Stimulated activated memory B cell treated with anti-CD40 and anti-IgM and Interleukin-4, amounts not matched to agents 10 μg/mL and 1 μg/mL and 100 μg/mL, for 72 hours (primary cell): ENCODE results near the gene ZNF674.
"Not testable (repeated sequence)": the region's sequence is repeated elsewhere in the genome, so short reads cannot be mapped to it uniquely, and the experiment has no call there.

Experiments
- ATAC-seq: fragments of 150-1000 bp; cut with Tn5 transposase; 2 replicates; pipeline ENCODE4 v1.10.0; 2021
- H3K27ac Mint-ChIP-seq: one replicate; pipeline ENCODE4 v1.8.0; 2022; ENCODE audit warnings: mild to moderate bottlenecking, mixed read lengths
- H3K27me3 Mint-ChIP-seq: one replicate; pipeline ENCODE4 v1.8.0; 2022; ENCODE audit warnings: mixed read lengths
- H3K36me3 Mint-ChIP-seq: one replicate; pipeline ENCODE4 v1.8.0; 2022; ENCODE audit warnings: mixed read lengths
- H3K4me1 Mint-ChIP-seq: one replicate; pipeline ENCODE4 v1.8.0; 2022; ENCODE audit warnings: mixed read lengths
- H3K4me3 Mint-ChIP-seq: one replicate; pipeline ENCODE4 v1.8.0; 2022; ENCODE audit warnings: mild to moderate bottlenecking, moderate library complexity, mixed read lengths
- H3K9me3 Mint-ChIP-seq: one replicate; pipeline ENCODE4 v1.8.0; 2022; ENCODE audit warnings: mixed read lengths

Gene ZNF674

GRCh38 chrX:46543441-46543840, 1.8 kb downstream of the ZNF674 start:
- Mint-ChIP-seq H3K36me3 (no peaks in the 10 kb centered on the region), H3K27me3 (no peaks in the 10 kb centered on the region), H3K9me3 (no peaks in the 10 kb centered on the region), H3K27ac (no peak overlapping the region), H3K4me3 (no peak overlapping the region), H3K4me1 (peaks cover 15% of the 10 kb centered on the region)
- ATAC-seq, result no peak

GRCh38 chrX:46531442-46531841, 13.8 kb downstream of the ZNF674 start:
- no peaks in the 10 kb centered on the region for H3K4me1 Mint-ChIP-seq
- H3K9me3 Mint-ChIP-seq, result no peaks in the 10 kb centered on the region
- no peaks in the 10 kb centered on the region for H3K27me3 Mint-ChIP-seq
- ATAC-seq, result no peak
- H3K27ac Mint-ChIP-seq, result no peak overlapping the region
- H3K36me3 Mint-ChIP-seq, result no peaks in the 10 kb centered on the region
- H3K4me3 Mint-ChIP-seq, result no peak overlapping the region

- H3K36me3 Mint-ChIP-seq, H3K27me3 Mint-ChIP-seq, H3K4me3 Mint-ChIP-seq, H3K4me1 Mint-ChIP-seq, H3K9me3 Mint-ChIP-seq, H3K27ac Mint-ChIP-seq, ATAC-seq: not testable (repeated sequence)
Observed at GRCh38 chrX:46530404-46530908, 14.8 kb downstream of the ZNF674 start.

GRCh38 chrX:46529740-46530403, 15.3 kb downstream of the ZNF674 start:
- not testable (repeated sequence) for H3K36me3 Mint-ChIP-seq, H3K9me3 Mint-ChIP-seq, H3K27ac Mint-ChIP-seq, H3K4me3 Mint-ChIP-seq, H3K4me1 Mint-ChIP-seq, ATAC-seq, H3K27me3 Mint-ChIP-seq

GRCh38 chrX:46528640-46529039, 16.6 kb downstream of the ZNF674 start:
- H3K36me3 Mint-ChIP-seq, H3K27ac Mint-ChIP-seq, ATAC-seq, H3K9me3 Mint-ChIP-seq, H3K27me3 Mint-ChIP-seq, H3K4me3 Mint-ChIP-seq, H3K4me1 Mint-ChIP-seq: not testable (repeated sequence)

GRCh38 chrX:46506076-46506475, 39.1 kb downstream of the ZNF674 start:
- no peaks in the 10 kb centered on the region for H3K27me3 Mint-ChIP-seq
- no peak for ATAC-seq
- no peak overlapping the region for H3K27ac Mint-ChIP-seq
- peaks cover 36% of the 10 kb centered on the region for H3K36me3 Mint-ChIP-seq
- no peaks in the 10 kb centered on the region for H3K4me1 Mint-ChIP-seq
- peaks cover 3% of the 10 kb centered on the region for H3K9me3 Mint-ChIP-seq
- no peak overlapping the region for H3K4me3 Mint-ChIP-seq

GRCh38 chrX:46502848-46503247, 42.4 kb downstream of the ZNF674 start:
- Mint-ChIP-seq H3K4me3 (no peak overlapping the region), H3K27me3 (no peaks in the 10 kb centered on the region), H3K27ac (no peak overlapping the region), H3K4me1 (no peaks in the 10 kb centered on the region), H3K9me3 (peaks cover 5% of the 10 kb centered on the region), H3K36me3 (peaks cover 45% of the 10 kb centered on the region)
- ATAC-seq, result no peak

- no peak overlapping the region for H3K27ac Mint-ChIP-seq
- no peak overlapping the region for H3K4me3 Mint-ChIP-seq
- ATAC-seq, result no peak
- H3K9me3 Mint-ChIP-seq, result peaks cover 7% of the 10 kb centered on the region
- no peaks in the 10 kb centered on the region for H3K27me3 Mint-ChIP-seq
- no peaks in the 10 kb centered on the region for H3K4me1 Mint-ChIP-seq
- H3K36me3 Mint-ChIP-seq, result peaks cover 45% of the 10 kb centered on the region
Observed at GRCh38 chrX:46500054-46500453, 45.2 kb downstream of the ZNF674 start.

GRCh38 chrX:46488712-46489111, 56.5 kb downstream of the ZNF674 start:
- H3K4me3 Mint-ChIP-seq, result no peak overlapping the region
- H3K4me1 Mint-ChIP-seq, result no peaks in the 10 kb centered on the region
- H3K27ac Mint-ChIP-seq, result no peak overlapping the region
- H3K9me3 Mint-ChIP-seq, result peaks cover 18% of the 10 kb centered on the region
- H3K27me3 Mint-ChIP-seq, result no peaks in the 10 kb centered on the region
- no peak for ATAC-seq
- peaks cover 67% of the 10 kb centered on the region for H3K36me3 Mint-ChIP-seq

- H3K36me3 Mint-ChIP-seq, result peaks cover 80% of the 10 kb centered on the region
Observed at GRCh38 chrX:46485897-46486296, 59.3 kb downstream of the ZNF674 start.

GRCh38 chrX:46478634-46479033, 66.6 kb downstream of the ZNF674 start:
- H3K9me3 Mint-ChIP-seq, H3K4me1 Mint-ChIP-seq, H3K4me3 Mint-ChIP-seq, H3K27me3 Mint-ChIP-seq, ATAC-seq, H3K27ac Mint-ChIP-seq: not testable (repeated sequence)
- H3K36me3 Mint-ChIP-seq, result peaks cover 43% of the 10 kb centered on the region

More at GRCh38 chrX:46485897-46486296, 59.3 kb downstream of the ZNF674 start:
- Mint-ChIP-seq H3K27ac (no peak overlapping the region), H3K4me3 (no peak overlapping the region), H3K4me1 (no peaks in the 10 kb centered on the region), H3K9me3 (peaks cover 10% of the 10 kb centered on the region), H3K27me3 (no peaks in the 10 kb centered on the region)
- no peak for ATAC-seq

GRCh38 chrX:46477435-46477834, 67.8 kb downstream of the ZNF674 start:
- no peaks in the 10 kb centered on the region for H3K4me1 Mint-ChIP-seq
- peaks cover 2% of the 10 kb centered on the region for H3K9me3 Mint-ChIP-seq
- no peak for ATAC-seq
- no peaks in the 10 kb centered on the region for H3K27me3 Mint-ChIP-seq
- no peak overlapping the region for H3K4me3 Mint-ChIP-seq
- peaks cover 38% of the 10 kb centered on the region for H3K36me3 Mint-ChIP-seq
- no peak overlapping the region for H3K27ac Mint-ChIP-seq

GRCh38 chrX:46465203-46465602, 80.0 kb downstream of the ZNF674 start:
- peaks cover 28% of the 10 kb centered on the region for H3K36me3 Mint-ChIP-seq
- no peaks in the 10 kb centered on the region for H3K9me3 Mint-ChIP-seq
- no peak for ATAC-seq
- no peaks in the 10 kb centered on the region for H3K27me3 Mint-ChIP-seq
- H3K4me1 Mint-ChIP-seq, result peaks cover 12% of the 10 kb centered on the region
- no peak overlapping the region for H3K4me3 Mint-ChIP-seq
- no peak overlapping the region for H3K27ac Mint-ChIP-seq

- Mint-ChIP-seq H3K27ac (no peak overlapping the region), H3K4me3 (no peak overlapping the region), H3K9me3 (no peaks in the 10 kb centered on the region), H3K4me1 (peaks cover 12% of the 10 kb centered on the region), H3K27me3 (no peaks in the 10 kb centered on the region), H3K36me3 (peaks cover 23% of the 10 kb centered on the region)
- ATAC-seq, result no peak
Observed at GRCh38 chrX:46463682-46464081, 81.5 kb downstream of the ZNF674 start.

- Mint-ChIP-seq H3K4me3 (peak overlapping the region; percentile 28), H3K9me3 (no peaks in the 10 kb centered on the region), H3K27ac (peak overlapping the region; percentile 82), H3K36me3 (peaks cover 20% of the 10 kb centered on the region), H3K27me3 (no peaks in the 10 kb centered on the region), H3K4me1 (peaks cover 12% of the 10 kb centered on the region)
- ATAC-seq, result peak; percentile 87
Observed at GRCh38 chrX:46461660-46462191, 83.5 kb downstream of the ZNF674 start.
